Measurements from ENCODE around the gene SMURF1. TPM values are rescaled to one million over a fixed set of nuclear protein-coding genes. Genes with fewer than 3 reads are reported as not detected.

Gene SMURF1
- total and polyA plus RNA-seq, 9 donors: 7.3 to 11.2 (median 8.4) TPM

DNA sequence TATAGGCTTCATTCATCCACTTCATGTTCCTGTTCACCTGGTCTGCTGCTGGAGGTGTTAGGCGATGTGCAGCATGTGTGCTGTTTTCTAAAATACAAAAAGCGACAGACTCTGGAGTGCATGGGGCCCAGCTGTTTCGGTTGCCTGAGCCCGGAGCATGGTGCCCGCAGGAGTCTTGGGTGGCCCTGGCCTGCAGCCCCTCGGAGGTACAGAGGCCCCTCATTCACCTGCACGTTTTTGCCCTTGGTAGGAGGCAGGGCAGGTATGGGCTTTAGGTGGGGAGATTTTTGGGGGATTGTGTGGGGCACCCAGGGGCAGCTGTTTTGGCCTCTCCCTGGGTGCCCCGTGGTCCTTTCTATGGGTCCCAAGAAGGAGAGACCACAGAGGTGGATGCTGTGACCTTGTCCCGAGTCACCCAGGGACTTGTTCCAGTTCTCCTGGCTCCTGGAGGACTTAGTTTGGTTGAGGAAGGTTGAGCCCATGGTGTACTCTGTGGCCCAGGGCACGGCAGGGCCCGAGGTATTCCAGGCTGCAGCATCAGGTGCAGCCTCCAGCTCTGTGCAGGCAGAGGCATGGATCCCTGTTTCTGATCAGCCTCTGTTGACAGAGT is 134.9 kb downstream of the SMURF1 start:
- H3K4me3 ChIP-seq (ENCODE audit: low read length): no peak overlapping the region
- WGBS (ENCODE audit: insufficient coverage): 92% methylated on average over 9 of the region's 11 CpGs
- no peaks in the 10 kb centered on the region for H3K27me3 ChIP-seq (ENCODE audit: control insufficient read depth, insufficient read depth, low read length)
- H3K9me3 ChIP-seq (replicated peaks; ENCODE audit: control insufficient read depth, low read depth, low read length): no peaks in the 10 kb centered on the region
- H3K4me1 ChIP-seq (ENCODE audit: control insufficient read depth, insufficient read depth, low read length): no peaks in the 10 kb centered on the region
- H3K36me3 ChIP-seq (ENCODE audit: control insufficient read depth, insufficient read depth, low read length): peaks cover 91% of the 10 kb centered on the region
- DNase-seq: no peak
- no peak overlapping the region for H3K27ac ChIP-seq (ENCODE audit: low read length)

- WGBS (ENCODE audit: insufficient coverage): 96% methylated on average over 20 of the region's 23 CpGs
- peaks cover 89% of the 10 kb centered on the region for H3K36me3 ChIP-seq (ENCODE audit: control insufficient read depth, insufficient read depth, low read length)
Observed at GRCh38 chr7:99008181-99008631, 135.7 kb downstream of the SMURF1 start.

GRCh38 chr7:99006739-99007424 is 137.0 kb downstream of the SMURF1 start:
- Histone ChIP-seq H3K4me3 (ENCODE audit: low read length) (no peak overlapping the region), H3K27me3 (ENCODE audit: control insufficient read depth, insufficient read depth, low read length) (no peaks in the 10 kb centered on the region), H3K9me3 (replicated peaks; ENCODE audit: control insufficient read depth, low read depth, low read length) (no peaks in the 10 kb centered on the region), H3K27ac (ENCODE audit: low read length) (no peak overlapping the region), H3K36me3 (ENCODE audit: control insufficient read depth, insufficient read depth, low read length) (peaks cover 88% of the 10 kb centered on the region), H3K4me1 (ENCODE audit: control insufficient read depth, insufficient read depth, low read length) (no peaks in the 10 kb centered on the region)
- 95% methylated on average over 8 of the region's 11 CpGs for WGBS (ENCODE audit: insufficient coverage)
- DNase-seq: no peak

More at GRCh38 chr7:99008181-99008631, 135.7 kb downstream of the SMURF1 start:
- Histone ChIP-seq H3K27me3 (ENCODE audit: control insufficient read depth, insufficient read depth, low read length) (no peaks in the 10 kb centered on the region), H3K9me3 (replicated peaks; ENCODE audit: control insufficient read depth, low read depth, low read length) (no peaks in the 10 kb centered on the region), H3K4me3 (ENCODE audit: low read length) (no peak overlapping the region), H3K27ac (ENCODE audit: low read length) (no peak overlapping the region), H3K4me1 (ENCODE audit: control insufficient read depth, insufficient read depth, low read length) (no peaks in the 10 kb centered on the region)
- DNase-seq: no peak

DNA sequence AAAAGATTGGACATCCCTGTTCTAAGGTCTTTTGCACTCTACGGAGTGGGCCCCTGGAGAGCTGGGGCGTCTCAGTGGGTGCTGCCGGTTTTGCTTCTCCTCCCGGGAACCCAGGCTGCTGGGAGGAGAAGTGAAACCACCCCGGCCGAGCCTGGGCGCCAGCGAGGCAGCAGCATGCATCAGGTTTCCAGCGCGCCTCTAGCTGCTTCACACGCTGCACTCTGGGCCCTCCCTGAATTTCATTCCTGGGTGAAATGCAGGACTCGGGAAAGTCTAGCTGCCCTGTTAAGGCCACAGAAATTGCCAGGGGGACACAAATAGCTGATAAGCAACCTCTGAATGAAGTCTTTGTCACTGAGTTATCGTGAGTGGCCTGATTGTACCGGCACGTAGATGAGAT is 138.1 kb downstream of the SMURF1 start:
- no peak overlapping the region for H3K4me3 ChIP-seq (ENCODE audit: low read length)
- H3K27ac ChIP-seq (ENCODE audit: low read length): no peak overlapping the region
- peak; percentile 36 for DNase-seq
- 85% methylated on average over 13 of the region's 15 CpGs for WGBS (ENCODE audit: insufficient coverage)
- H3K36me3 ChIP-seq (ENCODE audit: control insufficient read depth, insufficient read depth, low read length): peaks cover 86% of the 10 kb centered on the region
- no peaks in the 10 kb centered on the region for H3K4me1 ChIP-seq (ENCODE audit: control insufficient read depth, insufficient read depth, low read length)
- H3K27me3 ChIP-seq (ENCODE audit: control insufficient read depth, insufficient read depth, low read length): no peaks in the 10 kb centered on the region
- no peaks in the 10 kb centered on the region for H3K9me3 ChIP-seq (replicated peaks; ENCODE audit: control insufficient read depth, low read depth, low read length)

GRCh38 chr7:99004781-99005500 is 139.0 kb downstream of the SMURF1 start:
- DNase-seq: no peak
- Histone ChIP-seq H3K36me3 (ENCODE audit: control insufficient read depth, insufficient read depth, low read length) (peaks cover 86% of the 10 kb centered on the region), H3K4me3 (ENCODE audit: low read length) (no peak overlapping the region), H3K4me1 (ENCODE audit: control insufficient read depth, insufficient read depth, low read length) (no peaks in the 10 kb centered on the region), H3K9me3 (replicated peaks; ENCODE audit: control insufficient read depth, low read depth, low read length) (no peaks in the 10 kb centered on the region), H3K27ac (ENCODE audit: low read length) (no peak overlapping the region), H3K27me3 (ENCODE audit: control insufficient read depth, insufficient read depth, low read length) (no peaks in the 10 kb centered on the region)
- 92% methylated on average over 23 of the region's 26 CpGs for WGBS (ENCODE audit: insufficient coverage)

GRCh38 chr7:99004216-99004615 is 139.7 kb downstream of the SMURF1 start:
- no peak overlapping the region for H3K4me3 ChIP-seq (ENCODE audit: low read length)
- no peak overlapping the region for H3K27ac ChIP-seq (ENCODE audit: low read length)
- 95% methylated on average over 7 of the region's 8 CpGs for WGBS (ENCODE audit: insufficient coverage)
- peaks cover 86% of the 10 kb centered on the region for H3K36me3 ChIP-seq (ENCODE audit: control insufficient read depth, insufficient read depth, low read length)
- no peaks in the 10 kb centered on the region for H3K4me1 ChIP-seq (ENCODE audit: control insufficient read depth, insufficient read depth, low read length)
- DNase-seq: no peak
- no peaks in the 10 kb centered on the region for H3K27me3 ChIP-seq (ENCODE audit: control insufficient read depth, insufficient read depth, low read length)
- no peaks in the 10 kb centered on the region for H3K9me3 ChIP-seq (replicated peaks; ENCODE audit: control insufficient read depth, low read depth, low read length)

DNA sequence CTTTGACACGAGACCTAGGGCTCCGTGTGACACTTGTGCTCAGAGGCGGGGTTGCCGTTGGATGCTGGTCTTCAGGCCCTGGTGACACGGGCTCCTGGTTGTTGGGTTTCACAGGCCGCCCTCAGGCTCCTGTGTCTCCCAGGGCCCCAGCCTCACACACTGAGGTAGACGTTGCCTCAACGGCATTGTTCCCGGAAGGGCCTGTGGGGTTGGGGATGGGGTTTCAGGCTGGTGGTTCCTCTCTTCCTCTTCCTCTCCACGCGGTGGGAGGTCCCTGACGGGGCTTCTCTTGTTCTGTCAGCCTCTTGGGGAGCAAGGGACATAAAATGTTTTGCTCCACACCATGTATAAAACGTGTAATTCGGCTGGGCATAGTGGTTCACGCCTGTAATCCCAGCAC is 140.5 kb downstream of the SMURF1 start:
- no peak for DNase-seq
- no peak overlapping the region for H3K4me3 ChIP-seq (ENCODE audit: low read length)
- H3K4me1 ChIP-seq (ENCODE audit: control insufficient read depth, insufficient read depth, low read length): no peaks in the 10 kb centered on the region
- no peaks in the 10 kb centered on the region for H3K9me3 ChIP-seq (replicated peaks; ENCODE audit: control insufficient read depth, low read depth, low read length)
- 85% methylated on average over 8 of the region's 15 CpGs for WGBS (ENCODE audit: insufficient coverage)
- peaks cover 86% of the 10 kb centered on the region for H3K36me3 ChIP-seq (ENCODE audit: control insufficient read depth, insufficient read depth, low read length)
- H3K27ac ChIP-seq (ENCODE audit: low read length): no peak overlapping the region
- no peaks in the 10 kb centered on the region for H3K27me3 ChIP-seq (ENCODE audit: control insufficient read depth, insufficient read depth, low read length)

DNA sequence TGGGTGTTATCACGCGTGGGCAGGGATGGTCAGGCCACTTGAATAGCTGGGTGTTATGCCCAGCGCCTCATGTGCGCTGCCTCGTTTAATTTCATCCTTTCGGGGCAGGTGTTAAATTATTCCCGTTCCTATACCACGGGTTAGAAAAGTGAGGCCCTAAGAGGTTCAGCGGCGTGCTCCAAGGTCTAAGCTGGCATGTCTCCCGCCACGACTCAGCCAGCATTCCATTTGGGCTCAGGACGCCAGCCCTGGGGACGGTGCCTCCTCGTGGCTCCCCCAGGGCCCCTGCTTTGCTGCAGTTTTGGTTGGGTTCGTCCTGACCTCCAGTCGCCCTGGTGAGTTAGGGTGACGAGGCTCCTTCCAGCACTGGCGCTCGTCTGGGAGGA is 141.1 kb downstream of the SMURF1 start:
- H3K9me3 ChIP-seq (replicated peaks; ENCODE audit: control insufficient read depth, low read depth, low read length): no peaks in the 10 kb centered on the region
- H3K4me3 ChIP-seq (ENCODE audit: low read length): no peak overlapping the region
- no peaks in the 10 kb centered on the region for H3K27me3 ChIP-seq (ENCODE audit: control insufficient read depth, insufficient read depth, low read length)
- H3K27ac ChIP-seq (ENCODE audit: low read length): no peak overlapping the region
- no peak for DNase-seq
- whole genome bisulfite sequencing (ENCODE audit: insufficient coverage): 84% methylated on average over 17 of the region's 20 CpGs
- H3K36me3 ChIP-seq (ENCODE audit: control insufficient read depth, insufficient read depth, low read length): peaks cover 81% of the 10 kb centered on the region
- no peaks in the 10 kb centered on the region for H3K4me1 ChIP-seq (ENCODE audit: control insufficient read depth, insufficient read depth, low read length)

DNA sequence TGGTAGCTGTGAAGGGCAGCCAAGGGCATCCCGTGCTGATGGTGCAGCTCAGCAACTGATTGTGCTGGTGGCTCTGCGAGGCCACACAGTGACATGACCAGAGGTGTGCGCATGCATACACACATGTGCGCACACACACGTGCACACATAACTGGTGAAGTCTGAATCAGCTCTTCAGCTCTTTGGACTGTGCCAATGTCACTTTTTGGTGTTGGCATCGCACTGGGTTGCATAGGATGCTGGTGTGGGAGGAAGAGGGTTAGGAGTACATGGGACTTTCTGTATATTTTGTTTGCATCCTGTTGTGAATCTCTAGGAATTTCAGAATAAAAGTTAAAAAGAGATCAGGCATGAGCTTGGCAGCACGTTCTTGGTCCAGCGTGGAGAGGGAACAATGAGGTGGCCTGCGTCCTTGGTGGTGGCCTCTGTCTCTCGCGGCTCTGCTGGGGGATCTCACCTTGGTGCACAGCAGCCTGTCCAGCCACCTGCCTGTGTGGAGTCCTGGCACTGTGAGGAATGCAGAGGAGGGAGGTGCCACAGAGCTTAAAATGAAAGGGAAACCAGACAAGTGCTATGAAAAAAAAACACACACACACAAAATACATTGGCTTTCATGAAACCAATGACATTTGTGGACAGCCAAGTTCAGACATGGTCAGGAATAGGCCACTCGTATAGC is 141.6 kb downstream of the SMURF1 start:
- Histone ChIP-seq H3K4me1 (ENCODE audit: control insufficient read depth, insufficient read depth, low read length) (no peaks in the 10 kb centered on the region), H3K4me3 (ENCODE audit: low read length) (no peak overlapping the region), H3K9me3 (replicated peaks; ENCODE audit: control insufficient read depth, low read depth, low read length) (no peaks in the 10 kb centered on the region), H3K27me3 (ENCODE audit: control insufficient read depth, insufficient read depth, low read length) (no peaks in the 10 kb centered on the region), H3K27ac (ENCODE audit: low read length) (no peak overlapping the region), H3K36me3 (ENCODE audit: control insufficient read depth, insufficient read depth, low read length) (peaks cover 81% of the 10 kb centered on the region)
- no peak for DNase-seq
- WGBS (ENCODE audit: insufficient coverage): 88% methylated on average over 10 of the region's 12 CpGs
